Activated CD8-positive, alpha-beta memory T cell treated with anti-CD3 and anti-CD28 coated beads for 48 hours (primary cell): ENCODE results near the gene ZFAND5.

Experiments used
- DNase-seq, 3 experiments: peaks; one replicate each; pipeline ENCODE4 v3.0.0-alpha.2; 2020; ENCODE audit warnings: low read depth in 2 of 3, low spot score in 2 of 3

ZFAND5 gene

GRCh38 chr9:72363236-72363635 lies 1.8 kb downstream of the ZFAND5 start:
- DNase-seq, result no peak

- peak in 1 of 3 experiments; percentile 11 for DNase-seq
Observed at GRCh38 chr9:72362680-72363139, 2.3 kb downstream of the ZFAND5 start.

- no peak for DNase-seq
Observed at GRCh38 chr9:72362118-72362531, 2.9 kb downstream of the ZFAND5 start.

GRCh38 chr9:72361217-72361616 lies 3.8 kb downstream of the ZFAND5 start:
- DNase-seq, result no peak

- no peak for DNase-seq
Observed at GRCh38 chr9:72360324-72360723, 4.7 kb downstream of the ZFAND5 start.

GRCh38 chr9:72356041-72356582 lies 8.9 kb downstream of the ZFAND5 start:
- DNase-seq, result no peak

GRCh38 chr9:72355153-72355552 lies 9.9 kb downstream of the ZFAND5 start:
- no peak for DNase-seq

GRCh38 chr9:72354704-72355103 lies 10.3 kb downstream of the ZFAND5 start:
- DNase-seq, result no peak

GRCh38 chr9:72353455-72354116 lies 11.4 kb downstream of the ZFAND5 start:
- DNase-seq, result no peak

- no peak for DNase-seq
Observed at GRCh38 chr9:72352911-72353388, 12.1 kb downstream of the ZFAND5 start.

GRCh38 chr9:72351538-72352453 lies 13.2 kb downstream of the ZFAND5 start:
- DNase-seq, result no peak

GRCh38 chr9:72349911-72350310 lies 15.1 kb downstream of the ZFAND5 start:
- DNase-seq, result no peak

GRCh38 chr9:72349240-72349639 lies 15.8 kb downstream of the ZFAND5 start:
- no peak for DNase-seq

- no peak for DNase-seq
Observed at GRCh38 chr9:72346333-72346732, 18.7 kb downstream of the ZFAND5 start.

- DNase-seq, result no peak
Observed at GRCh38 chr9:72338631-72339030, 26.4 kb downstream of the ZFAND5 start.

GRCh38 chr9:72337286-72337685 lies 27.7 kb downstream of the ZFAND5 start:
- no peak for DNase-seq

GRCh38 chr9:72334658-72335337 lies 30.2 kb downstream of the ZFAND5 start:
- no peak for DNase-seq

- DNase-seq, result no peak
Observed at GRCh38 chr9:72333709-72334108, 31.3 kb downstream of the ZFAND5 start.

- DNase-seq, result no peak
Observed at GRCh38 chr9:72333197-72333596, 31.8 kb downstream of the ZFAND5 start.

- DNase-seq, result no peak
Observed at GRCh38 chr9:72332351-72332750, 32.7 kb downstream of the ZFAND5 start.

- no peak for DNase-seq
Observed at GRCh38 chr9:72327631-72328030, 37.4 kb downstream of the ZFAND5 start.
